ENCODE data around the gene CYS1. TPM values are rescaled to one million over a fixed set of nuclear protein-coding genes. Genes with fewer than 3 reads are reported as not detected.

CYS1 gene
- total and polyA plus RNA-seq, 4 donors, result 0.07 to 4.1 (median 1.0) TPM

GRCh38 chr2:10033251-10034006, 46.8 kb downstream of the CYS1 start:
- Histone ChIP-seq H3K4me3 (ENCODE audit: low read depth in 1 of 3, low read length in 3 of 3) (no peak overlapping the region), H3K27me3 (ENCODE audit: control insufficient read depth in 4 of 4, insufficient read depth in 4 of 4, low read length in 3 of 4) (no peaks in the 10 kb centered on the region), H3K36me3 (ENCODE audit: control insufficient read depth in 4 of 4, insufficient read depth in 3 of 4, low read depth in 1 of 4, low read length in 3 of 4) (no peaks in the 10 kb centered on the region), H3K9me3 (ENCODE audit: control insufficient read depth in 4 of 4, low read length in 3 of 4) (no peaks in the 10 kb centered on the region), H3K9ac (ENCODE audit: low read depth in 1 of 2, low read length in 2 of 2) (no peak overlapping the region), H3K4me1 (ENCODE audit: control insufficient read depth in 4 of 4, insufficient read depth in 4 of 4, low read length in 3 of 4) (peaks cover 8 to 25% (median 21%) of the 10 kb centered on the region in 4 donors), H3K27ac (ENCODE audit: low read depth in 1 of 2, low read length in 2 of 2) (no peak overlapping the region)
- no peak for DNase-seq (ENCODE audit: low spot score)
- WGBS, result 89% methylated on average over 14 of the region's 14 CpGs
- TF ChIP-seq TAF1 (conservative IDR thresholded peaks at IDR 0.05) (no peak), HNF4G (IDR thresholded peaks at IDR 0.05) (no peak), RXRA (IDR thresholded peaks at IDR 0.05) (no peak), MAX (IDR thresholded peaks at IDR 0.05) (no peak), HNF4A (conservative IDR thresholded peaks at IDR 0.05) (no peak), NR2F2 (IDR thresholded peaks at IDR 0.05) (no peak), JUND (IDR thresholded peaks at IDR 0.05) (no peak), SP1 (IDR thresholded peaks at IDR 0.05) (no peak), EGR1 (IDR thresholded peaks at IDR 0.05; ENCODE audit: low read depth in 2 of 2) (no peak), RAD21 (IDR thresholded peaks at IDR 0.05) (no peak)

GRCh38 chr2:10032746-10033105, 47.5 kb downstream of the CYS1 start:
- H3K4me1 ChIP-seq (ENCODE audit: control insufficient read depth in 4 of 4, insufficient read depth in 4 of 4, low read length in 3 of 4), result peaks cover 7 to 25% (median 21%) of the 10 kb centered on the region in 4 donors
- no peaks in the 10 kb centered on the region for H3K9me3 ChIP-seq (ENCODE audit: control insufficient read depth in 4 of 4, low read length in 3 of 4)
- H3K36me3 ChIP-seq (ENCODE audit: control insufficient read depth in 4 of 4, insufficient read depth in 3 of 4, low read depth in 1 of 4, low read length in 3 of 4), result no peaks in the 10 kb centered on the region
- WGBS, result over 99% methylated on average over 7 of the region's 7 CpGs
- no peak overlapping the region for H3K4me3 ChIP-seq (ENCODE audit: low read depth in 1 of 3, low read length in 3 of 3)
- H3K27me3 ChIP-seq (ENCODE audit: control insufficient read depth in 4 of 4, insufficient read depth in 4 of 4, low read length in 3 of 4), result no peaks in the 10 kb centered on the region
- no peak for TF ChIP-seq TAF1 (conservative IDR thresholded peaks at IDR 0.05)
- TF ChIP-seq CTCF (IDR thresholded peaks at IDR 0.05; ENCODE audit: low read depth, low read length, missing input control), result no peak
- TF ChIP-seq SP1 (IDR thresholded peaks at IDR 0.05), result no peak
- no peak for TF ChIP-seq MAX (IDR thresholded peaks at IDR 0.05)
- no peak for TF ChIP-seq NR2F2 (IDR thresholded peaks at IDR 0.05)
- TF ChIP-seq FOXA1 (IDR thresholded peaks at IDR 0.05), result no peak
- no peak for TF ChIP-seq HNF4G (IDR thresholded peaks at IDR 0.05)
- TF ChIP-seq ZBTB33 (IDR thresholded peaks at IDR 0.05), result no peak
- no peak for DNase-seq (ENCODE audit: low spot score)
- no peak overlapping the region for H3K9ac ChIP-seq (ENCODE audit: low read depth in 1 of 2, low read length in 2 of 2)
- H3K27ac ChIP-seq (ENCODE audit: low read depth in 1 of 2, low read length in 2 of 2), result no peak overlapping the region

Data from liver (tissue), 9 donors.